GM18499 (cell line): ENCODE data around the gene ANKHD1.
"Not testable (repeated sequence)": the region's sequence is repeated elsewhere in the genome, so short reads cannot be mapped to it uniquely, and the experiment has no call there.

Experiments used
- ATAC-seq: cut with Tn5 transposase; IDR thresholded peaks from one replicate; pipeline ENCODE4 v1.9.1; 2021; ENCODE audit warnings: moderate number of reproducible peaks; ENCODE audit not compliant: insufficient read depth, unreplicated experiment

Gene ANKHD1

DNA sequence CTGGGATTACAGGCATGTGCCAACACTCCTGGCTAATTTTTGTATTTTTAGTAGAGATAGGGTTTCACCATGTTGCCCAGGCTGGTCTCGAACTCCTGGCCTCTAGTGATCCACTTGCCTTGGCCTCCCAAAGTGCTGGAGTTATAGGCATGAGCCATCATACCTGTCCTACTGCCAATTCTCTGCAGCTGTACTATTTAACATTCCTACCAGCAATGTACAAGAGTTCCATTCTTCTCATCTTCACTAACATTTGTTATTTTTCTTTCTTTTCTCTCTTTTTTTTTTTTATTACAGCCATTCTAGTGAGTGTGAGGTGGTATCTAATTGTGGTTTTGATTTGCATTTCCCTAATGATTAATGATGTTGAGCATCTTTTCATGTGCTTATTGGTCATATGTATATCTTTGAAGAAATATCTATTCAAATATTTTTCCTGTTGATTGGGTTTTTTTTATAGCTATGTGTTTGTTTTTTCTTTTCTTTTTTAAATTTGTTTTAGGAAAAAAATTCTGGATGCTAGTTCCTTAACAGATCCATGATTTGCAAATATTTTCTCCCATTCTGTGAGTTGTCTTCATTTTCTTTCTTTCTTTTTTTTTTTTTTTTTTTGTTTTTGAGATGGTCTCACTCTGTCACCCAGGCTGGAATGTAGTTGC is 17.4 kb downstream of the ANKHD1 start:
- no peak for ATAC-seq

- no peak for ATAC-seq
These were observed 18.6 kb downstream of the ANKHD1 start for GRCh38 chr5:140420226-140420570.

GRCh38 chr5:140420665-140421361 is 19.2 kb downstream of the ANKHD1 start:
- ATAC-seq: no peak

DNA sequence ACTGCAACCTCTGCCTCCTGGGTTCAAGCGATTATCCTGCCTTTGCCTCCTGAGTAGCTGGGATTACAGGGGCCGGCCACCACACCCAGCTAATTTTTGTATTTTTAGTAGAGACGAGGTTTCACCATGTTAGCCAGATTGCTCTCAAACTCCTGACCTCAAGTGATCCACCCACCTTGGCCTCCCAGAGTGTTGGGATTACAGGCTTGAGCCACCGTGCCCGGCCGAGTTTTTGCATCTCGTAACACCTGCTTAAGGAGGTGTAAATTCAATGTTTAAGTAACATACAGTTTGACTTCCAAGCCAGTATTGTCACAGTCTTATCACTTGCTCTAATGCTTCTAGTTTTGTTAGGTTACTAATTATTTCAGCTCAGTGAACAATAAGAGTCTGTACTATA is 19.7 kb downstream of the ANKHD1 start:
- not testable (repeated sequence) for ATAC-seq

- ATAC-seq: no peak
These were observed 22.0 kb downstream of the ANKHD1 start for GRCh38 chr5:140423609-140424008.

DNA sequence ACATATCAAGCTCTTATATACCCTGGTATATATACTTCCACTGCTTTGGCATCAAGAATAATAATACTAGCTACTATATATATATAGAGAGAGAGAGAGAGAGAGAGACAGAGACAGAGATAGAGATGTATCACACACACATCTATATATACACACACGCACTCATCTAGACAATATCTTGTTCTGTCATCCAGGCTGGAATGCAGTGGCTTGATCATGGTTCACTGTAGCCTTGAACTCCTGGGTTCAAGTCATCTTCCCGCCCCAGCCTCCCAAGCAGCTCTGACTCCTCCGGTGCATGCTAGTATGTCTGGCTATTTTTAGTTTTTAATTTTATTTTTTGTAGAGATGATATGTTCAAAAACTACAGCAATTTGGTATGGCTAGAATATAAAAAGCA is 22.5 kb downstream of the ANKHD1 start:
- no peak for ATAC-seq

GRCh38 chr5:140427726-140428125 is 26.1 kb downstream of the ANKHD1 start:
- ATAC-seq: not testable (repeated sequence)

DNA sequence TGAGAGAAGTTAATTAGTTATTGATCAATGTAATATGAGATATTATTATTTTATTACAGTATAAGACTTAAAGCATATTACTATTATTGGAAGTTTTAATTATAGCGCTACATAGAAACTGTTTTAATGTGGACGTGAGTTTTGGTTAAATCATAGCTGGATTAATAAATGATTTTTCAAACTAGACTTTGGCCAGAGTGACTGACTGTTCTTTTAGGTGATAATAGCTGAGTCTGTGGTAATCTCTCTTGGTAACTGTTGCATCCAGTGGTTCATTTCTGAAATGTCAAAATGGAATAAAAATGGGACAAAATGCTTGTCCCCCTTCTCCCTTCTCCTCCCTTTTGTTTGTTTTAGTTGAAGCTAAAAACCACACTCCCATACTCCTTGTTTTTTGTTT is 28.1 kb downstream of the ANKHD1 start:
- ATAC-seq: no peak

DNA sequence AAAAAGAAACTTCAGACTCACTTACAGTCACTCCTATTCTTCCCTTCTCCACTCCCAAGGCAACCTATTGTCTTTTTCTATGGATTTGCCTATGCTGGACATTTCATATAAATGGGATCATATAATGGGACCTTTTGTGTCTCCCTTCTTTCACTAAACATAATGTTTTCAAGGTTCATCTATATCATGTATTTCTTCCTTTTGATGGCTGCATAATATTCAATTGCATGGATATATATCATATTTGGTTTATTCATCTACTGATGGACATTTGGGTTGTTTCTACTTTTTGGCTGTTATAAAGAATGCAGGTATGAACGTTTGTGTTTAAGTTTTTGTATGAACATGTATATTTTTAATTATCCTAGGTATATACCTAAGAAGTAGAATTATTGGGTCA is 30.6 kb downstream of the ANKHD1 start:
- no peak for ATAC-seq

DNA sequence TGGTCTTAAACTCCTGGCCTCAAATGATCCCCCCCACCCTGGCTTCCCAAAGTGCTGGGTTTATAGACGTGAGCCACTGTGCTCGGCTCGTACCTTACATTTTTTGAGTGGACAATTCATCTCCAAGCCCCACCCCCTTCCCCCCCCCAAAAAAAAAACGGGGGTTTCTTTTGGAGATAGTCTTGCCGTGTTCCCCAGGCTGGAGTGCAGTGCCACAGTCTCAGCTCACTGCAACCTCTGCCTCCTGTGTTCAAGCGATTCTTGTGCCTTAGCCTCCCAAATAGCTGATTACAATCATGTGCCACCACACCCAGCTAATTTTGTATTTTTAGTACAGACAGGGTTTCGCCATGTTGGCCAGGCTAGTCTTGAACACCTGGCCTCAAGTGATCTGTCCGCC is 31.3 kb downstream of the ANKHD1 start:
- no peak for ATAC-seq

- not testable (repeated sequence) for ATAC-seq
These were observed 55.7 kb downstream of the ANKHD1 start for GRCh38 chr5:140457368-140457767.

GRCh38 chr5:140466981-140467742 is 65.5 kb downstream of the ANKHD1 start:
- no peak for ATAC-seq

GRCh38 chr5:140468188-140468587 is 66.6 kb downstream of the ANKHD1 start:
- ATAC-seq: no peak

DNA sequence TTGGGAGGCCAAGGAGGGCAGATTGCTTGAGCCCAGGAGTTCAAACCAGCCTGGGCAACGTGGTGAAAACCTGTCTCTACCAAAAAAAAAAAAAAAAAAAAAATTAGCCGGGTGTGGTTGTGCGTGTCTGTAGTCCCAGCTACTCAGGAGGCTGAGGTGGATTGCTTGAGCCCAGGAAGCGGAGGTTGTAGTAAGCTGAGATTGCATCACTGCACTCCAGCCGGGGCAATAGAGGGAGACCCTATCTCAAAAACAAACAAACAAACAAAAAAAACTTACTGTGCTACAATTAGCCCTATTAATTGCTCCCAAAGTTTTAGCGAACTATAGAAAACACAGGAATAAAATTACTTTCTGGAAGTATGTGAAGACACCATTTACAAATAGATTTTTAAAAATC is 67.6 kb downstream of the ANKHD1 start:
- no peak for ATAC-seq

DNA sequence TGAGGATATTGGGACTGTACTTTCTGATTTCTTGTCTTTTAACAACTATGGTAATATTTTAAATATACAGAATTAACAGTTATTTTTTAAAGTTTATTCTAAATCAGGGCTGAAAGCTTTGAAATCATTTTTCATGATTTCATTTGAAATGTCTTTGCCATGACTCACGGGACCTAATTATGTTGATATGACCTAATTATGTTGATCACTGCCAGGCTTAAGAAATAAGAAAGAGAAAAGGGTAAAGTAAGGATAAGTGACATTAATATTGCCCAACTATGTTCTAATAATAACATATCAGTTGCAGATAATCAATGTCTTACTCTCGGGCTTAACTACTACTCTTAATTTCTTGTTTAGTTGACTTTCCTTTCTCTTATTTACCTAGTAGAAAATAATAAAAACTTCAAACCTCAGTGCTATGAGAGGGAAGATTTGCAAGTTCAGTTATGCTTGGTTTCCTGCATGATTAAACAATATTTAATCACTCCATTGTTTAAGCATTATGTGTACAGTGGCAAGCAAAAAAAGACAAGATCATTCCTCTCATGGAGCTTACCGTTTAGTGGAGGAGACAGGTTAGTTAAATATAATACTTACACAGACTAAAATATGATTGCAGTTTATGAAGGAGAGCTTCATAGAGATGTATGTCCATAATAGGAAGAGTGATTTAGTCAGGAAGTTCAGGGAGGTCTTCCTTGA is 78.8 kb downstream of the ANKHD1 start:
- no peak for ATAC-seq

- ATAC-seq: no peak
These were observed 80.1 kb downstream of the ANKHD1 start for GRCh38 chr5:140481758-140482157.

DNA sequence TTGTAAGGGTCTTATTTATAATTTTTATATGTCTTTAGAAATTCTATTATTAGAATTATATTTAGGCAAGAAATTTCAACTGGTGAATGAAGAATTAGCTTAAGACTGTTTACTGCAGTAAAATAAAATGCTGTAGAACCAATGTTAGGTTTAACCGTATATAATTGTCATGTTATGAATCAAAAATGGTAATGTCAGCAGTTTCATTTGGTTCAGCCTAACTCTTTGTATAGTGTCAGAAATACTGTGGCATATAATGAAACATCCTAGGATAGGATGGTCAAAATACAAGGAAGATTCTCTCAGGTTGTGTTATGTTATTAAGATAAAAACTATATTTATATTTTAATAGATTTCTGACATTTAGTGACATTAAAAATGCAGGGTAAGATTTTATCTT is 81.4 kb downstream of the ANKHD1 start:
- ATAC-seq: no peak

DNA sequence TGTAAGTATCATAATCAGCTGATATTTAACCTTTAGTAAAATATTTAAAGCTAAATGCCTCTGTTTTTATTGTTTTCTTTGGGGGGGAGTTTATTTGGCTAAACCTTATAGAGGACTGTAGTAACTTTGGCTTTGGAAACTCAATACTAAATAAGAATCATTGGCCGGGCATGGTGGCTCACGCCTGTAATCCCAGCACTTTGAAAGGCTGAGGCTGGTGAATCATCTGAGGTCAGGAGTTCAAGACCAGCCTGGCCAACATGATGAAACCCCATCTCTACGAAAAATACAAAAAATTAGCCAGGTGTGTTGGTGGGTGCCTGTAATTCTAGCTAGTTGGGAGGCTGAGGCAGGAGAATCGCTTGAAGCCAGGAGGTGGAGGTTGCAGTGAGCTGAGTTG is 86.5 kb downstream of the ANKHD1 start:
- ATAC-seq: not testable (repeated sequence)

- no peak for ATAC-seq
These were observed 87.3 kb downstream of the ANKHD1 start for GRCh38 chr5:140488914-140489313.

DNA sequence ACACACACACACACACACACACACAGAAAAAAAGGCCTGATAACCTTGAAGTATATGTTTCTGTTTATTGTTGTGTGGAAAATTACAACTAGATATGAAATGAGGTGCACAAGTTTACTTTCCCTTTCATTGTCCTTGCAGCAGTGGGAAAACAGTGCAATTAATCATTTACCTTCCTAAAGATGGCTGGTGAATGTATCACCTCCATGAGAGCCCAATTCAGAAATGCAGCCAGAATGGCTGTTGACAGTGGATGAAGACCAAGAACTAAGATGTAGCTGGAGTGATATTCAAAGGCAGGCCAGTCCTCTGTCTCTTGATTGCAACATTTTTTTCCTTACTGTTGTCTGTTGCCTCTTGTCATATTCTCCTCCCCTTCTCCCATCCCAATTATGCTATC is 96.3 kb downstream of the ANKHD1 start:
- no peak for ATAC-seq

DNA sequence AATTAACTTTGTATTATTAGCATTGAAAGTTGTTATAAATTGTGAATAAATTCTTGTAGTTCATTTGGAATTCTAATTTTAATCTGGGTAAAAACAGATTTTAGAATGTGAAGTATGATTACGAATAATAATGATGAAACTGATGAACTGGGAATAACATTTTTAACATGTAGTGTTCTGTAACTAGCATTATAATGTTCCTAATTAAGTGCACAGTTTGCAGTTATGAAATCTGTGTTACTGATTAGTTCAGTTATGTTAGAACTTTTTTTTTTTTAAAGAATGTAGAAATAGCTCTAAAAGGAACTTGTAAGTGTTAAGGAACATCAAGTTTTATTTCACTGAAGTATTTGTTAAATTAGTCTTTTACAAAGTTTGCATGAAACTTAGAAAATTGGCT is 97.0 kb downstream of the ANKHD1 start:
- ATAC-seq: no peak
